Natural killer cell treated with Interleukin-12 subunit alpha and Interleukin-12 subunit beta and Interleukin-15 and Interleukin-18, amount 100 ng/mL, for 72 hours (primary cell): ENCODE results near the gene DCLK2. TPM values are rescaled to one million over a fixed set of nuclear protein-coding genes. Genes with fewer than 3 reads are reported as not detected.

ENCODE experiments used
- ATAC-seq, 2 donors: fragments of 150-1000 bp; cut with Tn5 transposase in 1 of 2; sonication (Bioruptor Pico), chemical (Tn5 transposase) in 1 of 2; 2 replicates each; pipeline ENCODE4 v1.10.0; 2021
- DNase-seq: peaks from one replicate; pipeline ENCODE4 v3.0.0; 2022; ENCODE audit warnings: low spot score
- H3K27ac Mint-ChIP-seq, 2 donors: 1 replicate in 1 of 2; 2 replicates in 1 of 2; pipeline ENCODE4 v1.8.0; 2022; ENCODE audit warnings: mixed read lengths in 2 of 2, mild to moderate bottlenecking in 1 of 2, moderate library complexity in 1 of 2
- H3K27me3 Mint-ChIP-seq, 2 donors: 1 replicate in 1 of 2; 2 replicates in 1 of 2; pipeline ENCODE4 v1.8.0; 2022; ENCODE audit warnings: mixed read lengths in 2 of 2
- H3K36me3 Mint-ChIP-seq: one replicate; pipeline ENCODE4 v1.8.0; 2022; ENCODE audit warnings: mixed read lengths
- H3K4me1 Mint-ChIP-seq, 2 donors: 1 replicate in 1 of 2; 2 replicates in 1 of 2; pipeline ENCODE4 v1.8.0; 2022; ENCODE audit warnings: low read depth in 2 of 2, mixed read lengths in 2 of 2, mild to moderate bottlenecking in 1 of 2
- H3K4me3 Mint-ChIP-seq: one replicate; pipeline ENCODE4 v1.8.0; 2022; ENCODE audit warnings: mixed read lengths
- H3K9me3 Mint-ChIP-seq: 2 replicates; pipeline ENCODE4 v1.8.0; 2022; ENCODE audit warnings: mixed read lengths
- total RNA-seq, 2 donors: library from RNA; stranded (reverse); gene quantifications; one replicate each; pipeline ENCODE4 v1.2.3, GENCODE V29; 2022

Gene DCLK2
- total RNA-seq, 2 donors from 2014 or later = 0.08 TPM; not detected in 1

DNA sequence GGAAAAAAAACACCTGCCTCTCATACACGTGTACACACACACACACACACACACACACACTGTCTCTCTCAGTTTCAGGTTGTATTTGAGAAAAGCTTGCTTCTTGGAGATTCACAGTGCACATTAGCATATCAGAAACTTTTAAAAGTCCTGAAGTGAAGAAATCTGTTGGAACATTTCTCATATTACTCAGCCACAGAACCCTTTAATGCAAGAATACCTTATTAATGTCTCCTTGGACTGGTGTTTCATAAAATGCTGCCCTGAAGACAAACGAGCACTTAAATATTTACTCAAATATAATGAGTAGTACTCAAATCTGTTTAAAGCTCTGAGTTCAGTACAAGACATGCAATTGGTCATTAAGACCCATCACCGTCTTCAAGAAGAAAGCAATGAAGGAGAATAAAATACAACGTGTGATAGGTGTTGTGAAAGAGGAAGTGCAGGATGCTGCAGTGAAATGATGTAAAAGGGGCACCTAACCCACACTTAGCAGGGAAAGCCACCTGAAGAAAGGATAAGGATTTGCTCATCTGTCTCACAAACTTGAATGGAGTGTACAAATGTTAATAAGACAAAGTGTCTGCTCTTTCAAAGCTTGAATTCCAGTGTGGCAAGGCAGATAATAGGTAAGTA lies 57.0 kb downstream of the DCLK2 start:
- H3K4me3 Mint-ChIP-seq = no peak overlapping the region
- H3K27me3 Mint-ChIP-seq = peaks cover 4 to 25% of the 10 kb centered on the region in 2 donors
- no peaks in the 10 kb centered on the region for H3K9me3 Mint-ChIP-seq
- H3K36me3 Mint-ChIP-seq = no peaks in the 10 kb centered on the region
- ATAC-seq (no peak), DNase-seq (no peak)
- H3K27ac Mint-ChIP-seq = no peak overlapping the region
- no peaks in the 10 kb centered on the region for H3K4me1 Mint-ChIP-seq

DNA sequence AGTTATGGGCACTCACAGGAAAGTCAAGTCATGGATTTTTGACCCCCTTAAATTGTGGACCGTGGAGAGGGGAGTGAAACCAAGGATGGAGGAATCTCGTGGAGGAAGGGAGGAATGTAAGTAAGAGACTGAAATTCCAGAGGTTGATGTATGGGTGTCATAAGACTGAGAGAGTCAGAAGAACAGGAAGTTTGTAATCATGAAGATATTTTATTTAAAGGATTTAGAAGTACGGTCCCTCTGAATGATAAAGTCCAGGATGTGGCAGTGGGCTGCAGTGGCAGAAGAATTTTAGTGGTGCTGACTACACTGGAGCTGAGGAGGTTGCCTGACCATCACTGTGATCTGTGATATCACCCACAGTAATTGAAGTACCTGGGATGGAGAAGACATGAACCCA lies 57.8 kb downstream of the DCLK2 start:
- H3K36me3 Mint-ChIP-seq = no peaks in the 10 kb centered on the region
- H3K4me3 Mint-ChIP-seq = no peak overlapping the region
- H3K27ac Mint-ChIP-seq = no peak overlapping the region
- peaks cover 4 to 20% of the 10 kb centered on the region in 2 donors for H3K27me3 Mint-ChIP-seq
- DNase-seq (no peak), ATAC-seq (no peak)
- H3K4me1 Mint-ChIP-seq = peaks cover 0 to 2% of the 10 kb centered on the region in 2 donors
- no peaks in the 10 kb centered on the region for H3K9me3 Mint-ChIP-seq

DNA sequence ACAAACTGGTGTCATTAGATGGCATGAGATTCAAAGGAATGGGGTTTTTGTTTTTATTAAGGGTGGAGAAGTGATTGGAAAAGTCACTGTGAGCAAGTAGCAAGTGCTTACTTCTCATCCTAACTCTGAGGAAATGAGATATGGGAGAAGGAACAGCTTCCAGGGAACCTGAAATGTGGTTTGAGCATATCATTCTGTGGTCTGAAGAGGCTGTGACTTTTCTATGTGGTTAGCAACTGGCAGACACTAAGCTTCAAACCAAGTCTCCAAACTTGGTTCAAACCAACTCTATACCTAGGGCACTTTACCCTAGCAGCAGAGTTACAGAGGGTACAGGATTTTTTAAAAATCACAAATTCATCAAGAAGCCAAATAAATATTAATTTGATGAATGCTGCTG lies 58.2 kb downstream of the DCLK2 start:
- DNase-seq (no peak), ATAC-seq (no peak)
- H3K36me3 Mint-ChIP-seq = no peaks in the 10 kb centered on the region
- no peaks in the 10 kb centered on the region for H3K9me3 Mint-ChIP-seq
- no peak overlapping the region for H3K4me3 Mint-ChIP-seq
- no peak overlapping the region for H3K27ac Mint-ChIP-seq
- H3K4me1 Mint-ChIP-seq = peaks cover 0 to 7% of the 10 kb centered on the region in 2 donors
- peaks cover 4 to 20% of the 10 kb centered on the region in 2 donors for H3K27me3 Mint-ChIP-seq

DNA sequence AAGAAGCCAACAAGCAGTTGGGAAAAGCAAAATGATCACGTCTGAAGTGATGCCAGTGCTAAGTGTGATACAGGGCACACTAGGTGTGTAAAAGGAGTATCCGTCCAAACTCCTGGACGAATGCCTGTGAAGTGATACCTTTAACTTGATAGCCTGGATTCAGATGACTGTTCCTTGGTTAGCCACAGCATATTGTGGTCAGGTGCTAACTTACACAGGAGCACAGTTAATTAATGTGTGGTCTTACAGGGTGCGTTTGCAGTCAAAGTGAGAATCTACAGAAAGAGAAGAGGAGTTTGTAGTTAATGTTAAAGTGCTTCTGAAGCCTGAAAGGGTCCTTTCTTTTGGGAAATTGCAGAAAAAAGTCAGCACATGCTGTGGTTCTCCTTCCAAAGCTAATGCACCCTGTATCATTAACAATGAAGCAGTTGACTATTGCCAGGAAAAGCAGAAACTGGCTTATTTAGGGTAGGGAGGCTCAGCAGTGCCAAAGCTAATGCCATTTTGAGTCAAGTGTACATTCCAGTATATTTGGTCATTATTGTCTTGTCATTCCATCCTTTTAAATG lies 61.1 kb downstream of the DCLK2 start:
- DNase-seq = no peak
- peaks cover 4 to 12% of the 10 kb centered on the region in 2 donors for H3K27me3 Mint-ChIP-seq
- peak in 1 of 2 donors; percentile 62 for ATAC-seq
- H3K36me3 Mint-ChIP-seq = no peaks in the 10 kb centered on the region
- H3K27ac Mint-ChIP-seq = no peak overlapping the region
- H3K4me1 Mint-ChIP-seq = peaks cover 0 to 7% of the 10 kb centered on the region in 2 donors
- no peaks in the 10 kb centered on the region for H3K9me3 Mint-ChIP-seq
- H3K4me3 Mint-ChIP-seq = no peak overlapping the region

DNA sequence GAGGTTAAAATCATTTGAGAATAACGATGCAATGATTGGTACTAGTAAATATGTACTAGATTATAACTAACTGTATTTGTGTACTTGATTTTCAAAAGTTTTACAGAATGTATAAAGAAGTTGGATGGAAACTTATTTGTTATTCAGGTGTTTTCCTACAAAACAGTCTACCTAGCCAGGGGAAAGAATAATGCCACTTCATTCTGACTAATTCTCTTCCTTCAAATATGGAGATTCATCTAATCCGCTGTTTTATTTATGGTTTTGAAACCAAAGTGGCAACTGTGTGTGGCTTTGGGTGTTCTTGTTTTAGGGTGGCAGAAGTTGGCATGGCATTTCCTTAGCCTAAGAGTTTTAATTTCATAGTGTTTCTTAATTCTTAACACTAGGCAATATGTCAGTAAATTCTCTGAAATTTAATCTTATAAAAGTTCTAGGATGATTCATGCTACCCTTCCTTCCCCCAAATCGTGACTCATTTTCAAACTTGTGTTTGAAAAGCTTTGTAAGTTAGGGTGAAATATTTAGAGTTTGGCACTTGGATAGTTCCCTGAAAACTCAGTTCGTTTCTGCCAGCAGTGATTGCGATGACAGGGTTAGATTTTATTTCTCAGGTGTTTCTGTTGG lies 62.6 kb downstream of the DCLK2 start:
- Mint-ChIP-seq H3K4me1 (peaks cover 0 to 7% of the 10 kb centered on the region in 2 donors), H3K4me3 (no peak overlapping the region), H3K36me3 (no peaks in the 10 kb centered on the region), H3K9me3 (no peaks in the 10 kb centered on the region), H3K27ac (no peak overlapping the region), H3K27me3 (peaks cover under 1 to 2% of the 10 kb centered on the region in 2 donors)
- DNase-seq = no peak
- ATAC-seq = no peak

DNA sequence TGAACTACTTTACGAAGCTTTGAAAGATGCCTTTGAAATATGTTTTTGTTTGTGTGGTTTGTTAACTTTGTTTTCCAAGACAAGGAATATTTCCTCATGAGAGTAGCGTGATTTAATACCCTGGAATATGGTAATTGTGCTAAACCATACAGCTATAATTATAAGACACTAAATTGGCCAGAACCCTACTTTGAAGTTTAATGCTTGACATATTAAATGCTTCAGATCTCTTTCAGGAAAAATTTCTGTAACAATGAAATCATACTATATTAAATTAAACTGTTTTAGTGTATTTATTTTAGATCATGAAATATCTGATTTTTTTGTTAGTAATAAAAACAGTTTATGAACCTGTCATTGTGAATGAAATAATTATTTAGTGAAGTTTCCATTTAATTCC lies 63.5 kb downstream of the DCLK2 start:
- no peak for ATAC-seq
- H3K4me1 Mint-ChIP-seq = peaks cover 0 to 7% of the 10 kb centered on the region in 2 donors

DNA sequence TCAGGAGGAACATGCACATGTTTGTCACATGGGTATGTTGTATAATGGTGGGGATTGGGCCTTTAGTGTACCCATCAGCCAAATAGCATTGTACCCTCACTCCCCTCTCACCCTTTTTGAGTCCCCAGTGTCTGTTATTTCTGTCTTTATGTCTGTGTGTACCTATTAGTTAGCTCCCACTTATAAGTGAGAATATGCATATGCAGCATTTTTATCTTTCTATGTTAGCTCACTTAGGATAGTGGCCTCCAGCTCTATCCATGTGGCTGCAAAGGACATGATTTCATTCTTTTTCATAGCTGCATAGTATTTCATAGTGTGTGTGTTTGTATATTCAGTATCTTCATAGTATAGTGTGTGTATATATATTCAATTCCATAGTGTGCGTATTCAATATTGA lies 64.6 kb downstream of the DCLK2 start:
- Mint-ChIP-seq H3K27me3 (no peaks in the 10 kb centered on the region), H3K36me3 (no peaks in the 10 kb centered on the region), H3K4me1 (peaks cover 0 to 7% of the 10 kb centered on the region in 2 donors), H3K4me3 (no peak overlapping the region), H3K27ac (no peak overlapping the region), H3K9me3 (no peaks in the 10 kb centered on the region)
- DNase-seq (no peak), ATAC-seq (no peak)

More for the DNA sequence above, 63.5 kb downstream of the DCLK2 start:
- no peaks in the 10 kb centered on the region for H3K9me3 Mint-ChIP-seq
- H3K27ac Mint-ChIP-seq = no peak overlapping the region
- no peaks in the 10 kb centered on the region for H3K27me3 Mint-ChIP-seq
- H3K4me3 Mint-ChIP-seq = no peak overlapping the region
- no peak for DNase-seq
- no peaks in the 10 kb centered on the region for H3K36me3 Mint-ChIP-seq

DNA sequence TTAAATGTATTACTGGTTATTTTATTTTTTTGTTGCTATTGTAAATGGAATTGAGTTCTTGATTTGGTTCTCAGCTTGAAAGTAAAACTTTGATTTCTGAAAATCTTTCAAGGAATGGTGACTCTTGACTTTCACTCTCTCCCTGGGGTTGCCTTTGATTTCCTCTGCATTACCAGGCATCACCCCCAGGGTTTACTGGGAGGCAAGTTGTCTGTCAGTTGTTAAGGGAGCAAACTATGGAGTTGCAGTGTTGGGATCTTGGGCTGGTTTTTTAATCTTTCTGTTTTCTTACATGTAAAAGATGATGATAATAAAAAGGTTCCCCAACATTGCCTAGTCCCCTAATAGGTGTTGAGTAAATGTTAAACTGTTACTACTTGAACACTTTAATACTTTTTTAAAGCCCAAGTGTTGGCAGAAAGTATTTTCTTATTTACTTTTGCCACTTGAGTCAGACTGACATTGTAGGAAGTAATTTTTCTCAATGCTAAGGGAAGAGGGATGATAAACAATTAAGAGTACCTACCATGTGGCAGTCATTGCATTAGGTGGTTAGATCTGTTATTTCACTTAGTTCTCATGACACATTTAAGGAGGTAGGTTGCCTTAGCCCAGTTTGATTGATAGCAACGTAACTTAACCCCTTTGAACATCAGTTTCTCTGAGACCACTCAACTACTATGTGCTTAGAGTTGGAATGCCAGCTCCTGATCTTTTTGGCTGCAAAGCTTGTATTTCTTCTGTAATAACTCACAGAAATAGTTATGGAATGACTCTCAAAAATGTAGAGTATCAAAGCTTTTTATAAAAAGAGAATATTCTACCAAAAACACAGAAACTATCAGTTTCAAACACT lies 67.1 kb downstream of the DCLK2 start:
- Mint-ChIP-seq H3K27me3 (no peaks in the 10 kb centered on the region), H3K9me3 (no peaks in the 10 kb centered on the region), H3K4me1 (peaks cover 0 to 7% of the 10 kb centered on the region in 2 donors), H3K27ac (no peak overlapping the region), H3K36me3 (no peaks in the 10 kb centered on the region), H3K4me3 (no peak overlapping the region)
- no peak for ATAC-seq
- no peak for DNase-seq

DNA sequence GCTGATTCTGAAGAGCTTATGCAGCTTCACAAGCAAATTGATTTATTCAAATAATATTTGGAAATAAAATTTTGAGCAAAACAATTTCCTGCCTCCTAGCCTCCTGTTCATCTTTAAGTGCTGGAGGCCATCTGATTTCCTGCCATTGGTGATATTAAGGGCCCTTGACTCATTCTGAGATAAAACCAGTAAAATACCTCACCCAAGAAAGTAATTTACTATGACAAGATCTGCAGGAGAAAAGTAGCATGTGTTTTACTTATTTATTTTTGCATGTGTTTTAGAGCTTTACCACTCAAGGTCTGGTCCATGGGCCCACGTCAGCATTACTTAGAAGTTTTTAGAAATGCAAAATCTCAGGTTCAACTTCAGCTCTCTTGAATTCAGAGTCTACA lies 67.7 kb downstream of the DCLK2 start:
- H3K4me1 Mint-ChIP-seq = peaks cover 0 to 5% of the 10 kb centered on the region in 2 donors
- no peaks in the 10 kb centered on the region for H3K27me3 Mint-ChIP-seq
- ATAC-seq (no peak), DNase-seq (no peak)
- H3K9me3 Mint-ChIP-seq = no peaks in the 10 kb centered on the region
- H3K27ac Mint-ChIP-seq = no peak overlapping the region
- no peaks in the 10 kb centered on the region for H3K36me3 Mint-ChIP-seq
- no peak overlapping the region for H3K4me3 Mint-ChIP-seq

DNA sequence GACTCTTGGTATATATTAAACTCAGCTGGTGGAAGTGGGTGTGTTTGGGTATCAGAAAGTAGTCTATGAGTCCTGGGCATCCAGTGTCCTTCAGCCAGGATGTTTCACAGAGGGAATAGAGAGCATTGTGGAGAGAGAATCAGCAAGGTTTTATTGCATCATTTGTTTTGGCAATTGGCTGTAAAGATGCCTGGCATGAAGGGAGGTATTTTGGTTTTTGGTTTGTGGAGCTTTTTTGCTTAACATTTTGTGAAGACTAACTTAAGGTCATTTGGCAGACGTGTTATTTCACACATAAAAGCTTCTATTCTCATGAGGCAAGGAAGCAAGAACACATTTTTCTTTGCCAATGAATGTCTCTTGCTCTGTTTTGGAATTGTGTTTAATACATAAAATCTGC lies 71.1 kb downstream of the DCLK2 start:
- Mint-ChIP-seq H3K27me3 (no peaks in the 10 kb centered on the region), H3K36me3 (no peaks in the 10 kb centered on the region)

DNA sequence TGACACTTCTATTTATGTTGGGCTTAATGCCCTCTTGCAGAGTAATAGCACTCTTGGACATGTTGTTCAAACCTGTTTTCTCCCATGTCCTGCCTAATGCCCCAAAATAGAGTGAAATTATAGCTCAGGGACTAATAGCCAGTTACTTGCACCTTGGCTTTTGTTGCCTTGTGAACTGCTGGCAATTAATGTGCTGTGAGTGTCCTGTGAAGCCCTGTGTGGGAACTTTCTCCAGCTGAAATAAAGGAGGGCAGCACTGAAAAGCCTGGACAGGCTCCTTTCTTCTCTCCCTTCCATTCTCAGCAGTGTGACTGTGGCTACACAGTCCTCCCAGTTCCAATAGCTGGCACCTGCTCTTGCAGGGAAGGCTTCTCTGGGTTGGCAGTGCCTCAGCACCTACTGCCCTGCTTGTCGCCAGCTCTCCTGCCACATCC lies 72.4 kb downstream of the DCLK2 start:
- peaks cover 4 to 5% of the 10 kb centered on the region in 2 donors for H3K27me3 Mint-ChIP-seq
- no peak overlapping the region for H3K4me3 Mint-ChIP-seq
- no peaks in the 10 kb centered on the region for H3K9me3 Mint-ChIP-seq
- DNase-seq (no peak), ATAC-seq (no peak)
- H3K4me1 Mint-ChIP-seq = no peaks in the 10 kb centered on the region
- no peaks in the 10 kb centered on the region for H3K36me3 Mint-ChIP-seq
- no peak overlapping the region for H3K27ac Mint-ChIP-seq

More for the DNA sequence above, 71.1 kb downstream of the DCLK2 start:
- no peak overlapping the region for H3K27ac Mint-ChIP-seq
- H3K9me3 Mint-ChIP-seq = no peaks in the 10 kb centered on the region
- no peaks in the 10 kb centered on the region for H3K4me1 Mint-ChIP-seq
- ATAC-seq (no peak), DNase-seq (no peak)
- no peak overlapping the region for H3K4me3 Mint-ChIP-seq

DNA sequence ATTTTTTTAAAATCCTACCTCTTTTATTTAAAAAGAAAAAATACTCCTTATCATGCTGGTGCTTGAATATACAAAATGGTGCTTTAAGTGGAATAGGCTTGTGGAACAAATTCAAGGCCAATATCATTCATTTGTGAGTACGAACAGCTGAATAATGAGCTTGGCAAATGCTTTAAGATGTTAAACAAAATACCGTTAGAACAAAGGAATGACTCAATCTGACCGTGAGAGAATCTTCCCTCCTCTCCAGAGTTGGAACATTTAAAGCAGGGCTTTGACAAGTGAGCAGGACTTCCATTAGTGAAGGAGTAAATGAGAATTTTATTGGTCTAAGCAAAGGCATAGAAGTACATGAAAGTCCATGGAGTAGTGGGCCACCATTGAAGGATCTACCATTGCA lies 74.5 kb downstream of the DCLK2 start:
- H3K4me3 Mint-ChIP-seq = no peak overlapping the region
- no peak for ATAC-seq
- no peaks in the 10 kb centered on the region for H3K9me3 Mint-ChIP-seq
- no peaks in the 10 kb centered on the region for H3K36me3 Mint-ChIP-seq
- H3K4me1 Mint-ChIP-seq = no peaks in the 10 kb centered on the region
- DNase-seq = no peak
- peaks cover 7 to 10% of the 10 kb centered on the region in 2 donors for H3K27me3 Mint-ChIP-seq
- H3K27ac Mint-ChIP-seq = no peak overlapping the region

DNA sequence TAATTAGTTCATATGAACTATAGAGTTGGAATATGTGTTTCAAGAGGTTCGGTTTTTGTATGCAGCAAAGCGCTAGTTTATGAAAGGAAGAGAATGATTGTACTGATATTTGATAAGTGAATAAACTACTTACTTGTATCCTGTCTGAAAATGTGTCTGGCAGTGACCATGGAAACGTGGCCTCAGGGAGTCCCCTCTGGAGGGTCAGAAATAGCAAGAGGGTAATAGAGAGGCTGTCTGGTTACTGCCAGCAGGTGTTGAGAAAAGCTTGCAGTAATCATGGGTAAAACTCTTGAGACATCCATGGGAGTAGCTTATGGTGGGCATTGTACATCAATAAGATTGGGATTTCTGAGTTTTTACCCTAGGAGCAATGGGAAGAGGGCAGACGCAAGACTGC lies 77.1 kb downstream of the DCLK2 start:
- no peaks in the 10 kb centered on the region for H3K9me3 Mint-ChIP-seq
- H3K36me3 Mint-ChIP-seq = no peaks in the 10 kb centered on the region
- H3K4me1 Mint-ChIP-seq = no peaks in the 10 kb centered on the region
- peaks cover 7 to 10% of the 10 kb centered on the region in 2 donors for H3K27me3 Mint-ChIP-seq
- H3K4me3 Mint-ChIP-seq = no peak overlapping the region
- H3K27ac Mint-ChIP-seq = no peak overlapping the region
- DNase-seq = no peak
- ATAC-seq = no peak

DNA sequence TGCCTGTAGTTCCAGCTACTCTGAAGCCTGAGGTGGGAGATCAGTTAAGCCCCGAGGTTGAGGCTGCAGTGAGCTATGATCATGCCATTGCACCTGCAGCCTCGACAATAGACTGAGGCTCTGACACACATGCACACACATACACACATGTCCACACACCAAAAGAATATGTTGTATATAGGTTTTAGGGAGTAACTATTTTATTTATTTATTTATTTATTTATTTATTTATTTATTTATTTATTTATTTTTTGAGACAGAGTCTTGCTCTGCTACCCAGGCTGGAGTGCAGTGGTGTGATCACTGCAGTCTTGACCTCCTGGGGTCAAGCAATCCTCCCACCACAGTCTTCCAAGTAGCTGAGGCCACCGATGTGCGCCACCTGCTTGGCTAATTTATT lies 78.3 kb downstream of the DCLK2 start:
- Mint-ChIP-seq H3K27ac (no peak overlapping the region), H3K9me3 (no peaks in the 10 kb centered on the region)
- DNase-seq = no peak

More for the DNA sequence above, 78.3 kb downstream of the DCLK2 start:
- no peak for ATAC-seq
- no peaks in the 10 kb centered on the region for H3K36me3 Mint-ChIP-seq
- no peaks in the 10 kb centered on the region for H3K4me1 Mint-ChIP-seq
- H3K4me3 Mint-ChIP-seq = no peak overlapping the region
- peaks cover 7 to 10% of the 10 kb centered on the region in 2 donors for H3K27me3 Mint-ChIP-seq
